Pons (tissue), 1 donor: ENCODE data around the gene TBL1X.
A peak's percentile ranks its signal among the peaks of the same experiment; 100 is the strongest.

Source experiments
- DNase-seq: peaks from one replicate; pipeline ENCODE4 v3.0.0-alpha.2; 2016; ENCODE audit warnings: low spot score

TBL1X gene

GRCh38 chrX:9587642-9588041 is 122.8 kb downstream of the TBL1X start:
- no peak for DNase-seq

GRCh38 chrX:9591496-9591895 is 126.6 kb downstream of the TBL1X start:
- DNase-seq, result no peak

DNA sequence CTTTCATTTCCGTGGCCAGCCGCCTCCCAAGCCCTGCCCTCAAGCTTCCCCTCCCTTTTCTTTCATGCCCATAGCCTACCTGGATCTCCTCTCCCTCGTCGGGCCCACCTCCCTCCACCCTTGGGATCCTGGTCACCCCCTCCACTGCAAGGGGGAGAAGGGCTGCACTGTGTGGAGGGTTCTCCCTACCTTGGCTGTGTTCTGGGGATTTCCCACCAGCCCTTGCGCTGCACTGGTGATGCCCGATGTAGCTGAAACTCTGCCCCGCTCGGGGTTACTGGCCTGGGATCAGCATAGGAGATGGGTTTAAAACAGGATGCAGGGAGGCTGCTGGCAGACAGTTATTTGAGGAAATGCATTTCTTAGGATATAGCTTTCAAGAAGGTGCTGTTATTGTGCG is 128.9 kb downstream of the TBL1X start:
- no peak for DNase-seq

- DNase-seq, result no peak
Observed at GRCh38 chrX:9595174-9595573, 130.3 kb downstream of the TBL1X start.

DNA sequence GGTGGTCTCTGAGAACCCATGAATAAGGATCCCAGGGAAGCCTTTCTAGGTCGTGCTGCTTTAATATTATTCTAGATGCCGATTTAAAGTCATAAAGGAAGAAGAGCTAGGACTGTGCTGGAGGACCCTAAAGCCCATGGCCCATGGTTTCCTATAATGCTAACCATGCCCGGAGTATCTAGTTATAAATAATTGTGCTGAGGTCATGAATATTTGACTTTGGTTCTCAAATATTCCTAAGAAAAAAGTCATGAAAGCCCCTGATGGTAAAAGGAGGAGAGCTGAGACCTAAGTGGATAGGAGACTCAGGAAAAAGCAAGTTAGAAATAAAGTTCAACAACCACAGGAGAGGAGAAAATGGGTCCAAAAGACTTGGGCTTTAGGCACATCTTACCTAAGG is 132.0 kb downstream of the TBL1X start:
- no peak for DNase-seq

GRCh38 chrX:9597361-9598035 is 132.6 kb downstream of the TBL1X start:
- no peak for DNase-seq

- DNase-seq, result no peak
Observed at GRCh38 chrX:9598344-9598743, 133.5 kb downstream of the TBL1X start.

- peak; percentile 78 for DNase-seq
Observed at GRCh38 chrX:9604111-9604907, 139.5 kb downstream of the TBL1X start.

- no peak for DNase-seq
Observed at GRCh38 chrX:9604908-9605306, 140.0 kb downstream of the TBL1X start.

- DNase-seq, result no peak
Observed at GRCh38 chrX:9605484-9605883, 140.6 kb downstream of the TBL1X start.

DNA sequence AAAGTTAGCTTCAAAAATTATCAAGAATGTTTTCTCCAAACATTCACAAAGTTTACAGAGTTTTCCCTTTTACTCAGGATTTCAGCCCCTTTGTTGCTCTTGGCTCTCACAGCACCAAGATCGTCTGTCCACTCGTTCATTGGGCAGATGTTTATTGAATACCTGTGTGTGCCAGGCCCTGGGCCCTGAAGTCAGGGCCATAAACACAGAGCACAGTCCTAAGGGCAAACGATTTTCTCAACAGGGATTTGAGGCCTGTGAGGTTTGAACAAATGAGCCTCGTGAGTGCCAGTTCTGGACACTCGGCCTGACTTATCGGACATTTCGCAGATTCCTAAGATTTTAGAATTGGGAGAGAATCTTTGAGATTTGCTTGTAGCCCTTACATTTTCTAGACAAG is 142.1 kb downstream of the TBL1X start:
- no peak for DNase-seq

DNA sequence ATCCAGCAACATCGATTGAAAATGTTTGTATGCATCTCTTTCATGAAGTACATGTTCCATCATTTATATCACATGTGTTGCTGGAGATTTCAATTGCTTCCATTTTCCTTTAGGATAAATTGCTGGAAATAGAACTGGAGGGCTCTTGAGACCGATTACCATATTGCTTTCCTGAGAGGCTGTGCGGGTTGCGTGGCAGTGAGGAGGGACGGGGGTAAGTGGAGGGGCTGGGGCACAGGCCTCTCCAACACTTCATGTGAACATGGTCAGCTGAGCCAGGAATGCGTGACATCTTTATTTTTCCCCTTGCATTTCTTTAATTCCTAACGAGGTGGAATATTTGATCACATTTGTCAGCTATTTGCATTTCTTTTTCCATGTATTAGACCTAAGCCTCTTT is 144.6 kb downstream of the TBL1X start:
- DNase-seq, result no peak

DNA sequence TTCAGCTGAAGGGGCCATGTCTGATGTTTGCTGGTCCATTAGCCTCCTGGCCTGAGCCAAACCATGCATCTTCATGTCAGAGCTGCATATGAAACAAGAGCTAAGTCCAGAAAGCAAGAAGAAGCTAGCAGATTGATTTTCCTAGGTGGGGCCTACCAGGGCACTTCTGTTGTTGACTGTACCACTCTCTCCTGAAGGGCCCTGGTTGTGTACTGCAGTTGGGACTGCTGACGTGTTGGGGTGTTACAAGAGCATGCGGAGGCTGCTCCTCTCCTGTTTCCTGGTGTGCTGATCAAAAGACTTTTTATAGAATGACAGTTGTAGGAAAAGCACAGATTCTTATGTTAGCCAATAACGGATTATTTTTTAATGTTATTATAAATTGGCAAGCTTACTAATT is 145.1 kb downstream of the TBL1X start:
- no peak for DNase-seq

DNA sequence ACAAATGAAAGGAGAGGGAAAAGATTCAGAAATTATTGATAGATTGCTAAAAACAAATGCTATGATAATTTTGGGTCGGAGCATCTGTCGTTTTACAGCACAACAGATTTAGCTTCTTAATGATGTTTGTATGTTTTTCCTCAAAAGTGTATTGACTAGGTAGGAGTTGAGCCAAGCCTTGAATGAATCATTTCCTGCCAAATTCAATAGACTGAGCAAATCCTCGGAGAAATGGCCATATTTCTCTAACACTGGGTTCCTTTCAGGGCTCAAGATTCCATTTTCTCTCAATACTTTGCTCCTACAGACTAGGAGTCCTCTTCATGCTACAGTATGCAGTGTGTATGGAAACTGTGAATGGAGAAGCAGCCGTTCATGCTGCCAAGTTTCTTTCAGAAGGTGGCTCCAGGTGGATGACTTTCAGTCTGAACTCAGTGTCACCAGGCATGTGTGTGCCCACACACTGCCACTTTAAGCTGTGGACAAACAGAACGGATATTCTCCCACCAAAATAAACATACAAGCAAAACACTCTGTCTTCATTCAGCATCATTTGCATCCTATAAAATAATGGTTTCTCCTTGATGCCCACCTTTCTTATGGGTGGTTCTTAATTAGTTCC is 146.0 kb downstream of the TBL1X start:
- no peak for DNase-seq

- no peak for DNase-seq
Observed at GRCh38 chrX:9611436-9612145, 146.7 kb downstream of the TBL1X start.

DNA sequence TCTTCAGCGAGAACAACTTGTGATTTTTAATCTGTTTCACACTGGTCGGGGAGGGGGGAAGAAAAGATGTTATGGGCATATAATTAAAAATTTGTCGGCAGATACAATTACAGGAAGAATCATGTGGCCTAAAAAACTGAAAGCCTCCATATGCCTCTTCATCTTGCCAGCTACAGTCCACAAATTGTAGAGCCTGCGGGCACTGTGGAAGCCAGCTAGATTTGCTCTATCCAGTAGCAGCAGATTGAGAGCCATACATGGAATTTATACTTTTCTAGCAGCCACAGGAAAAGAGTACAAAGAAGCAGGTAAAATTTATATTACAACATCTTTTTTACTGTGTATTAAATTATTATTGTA is 147.3 kb downstream of the TBL1X start:
- DNase-seq, result no peak

DNA sequence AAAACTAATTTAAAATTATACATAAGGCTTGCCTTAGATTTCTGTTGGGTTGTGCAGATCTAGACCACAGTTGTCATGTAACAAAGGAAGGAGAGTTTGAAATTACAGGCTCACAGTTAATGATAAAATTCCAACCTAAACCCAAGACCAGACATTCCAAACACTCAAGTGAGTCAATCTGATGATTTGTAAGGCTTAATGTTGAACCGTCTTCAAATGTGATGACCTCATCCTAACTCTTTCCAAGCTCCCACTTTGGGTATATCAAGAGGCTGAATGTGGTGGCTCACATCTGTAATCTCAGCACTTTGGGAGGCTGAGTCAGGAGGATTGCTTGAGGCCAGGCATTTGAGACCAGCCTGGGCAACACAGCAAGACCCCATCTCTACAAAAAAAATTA is 149.2 kb downstream of the TBL1X start:
- DNase-seq, result no peak

DNA sequence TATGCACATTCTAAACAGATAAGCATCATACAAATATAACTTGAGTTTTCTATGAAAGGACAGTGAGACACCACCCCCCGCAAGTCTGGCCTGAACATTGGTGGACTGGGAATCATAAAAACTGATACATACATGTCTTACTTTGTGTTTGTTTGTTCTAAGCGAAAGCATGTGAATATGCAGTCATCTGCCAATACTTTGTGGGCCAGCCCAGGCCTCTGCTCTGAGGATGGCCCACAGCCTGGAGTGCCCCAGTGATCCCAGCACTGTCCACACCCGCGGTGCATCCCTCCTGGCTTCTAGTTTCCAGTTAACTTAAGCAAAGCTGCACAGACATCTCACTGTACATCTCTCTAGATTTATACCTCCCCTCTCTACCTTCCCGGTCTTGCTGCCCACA is 154.3 kb downstream of the TBL1X start:
- no peak for DNase-seq

GRCh38 chrX:9619581-9619980 is 154.7 kb downstream of the TBL1X start:
- no peak for DNase-seq

- no peak for DNase-seq
Observed at GRCh38 chrX:9622128-9622527, 157.3 kb downstream of the TBL1X start.

- no peak for DNase-seq
Observed at GRCh38 chrX:9626379-9626778, 161.5 kb downstream of the TBL1X start.

GRCh38 chrX:9627922-9628321 is 163.1 kb downstream of the TBL1X start:
- no peak for DNase-seq
